HEK293T (cell line): ENCODE measurements around the gene PRKG1.

Experiments used
- BHLHE40 ChIP-seq: fragments of 450-650 bp; IDR thresholded peaks from 2 replicates; pipeline ENCODE4 v1.6.1; 2016; ENCODE audit warnings: mild to moderate bottlenecking, moderate library complexity, borderline replicate concordance
- CTBP1 ChIP-seq: fragments of 450-650 bp; IDR thresholded peaks from 2 replicates; pipeline ENCODE4 v1.6.1; 2016; ENCODE audit warnings: borderline replicate concordance
- ELF4 ChIP-seq: fragments of 450-650 bp; IDR thresholded peaks from 2 replicates; pipeline ENCODE4 v1.6.1; 2017; ENCODE audit warnings: antibody characterized with exemption
- FOXK2 ChIP-seq: fragments of 450-650 bp; IDR thresholded peaks from 2 replicates; pipeline ENCODE4 v1.6.1; 2016; ENCODE audit warnings: mild to moderate bottlenecking
- FOXM1 ChIP-seq: fragments of 450-650 bp; IDR thresholded peaks from 2 replicates; pipeline ENCODE4 v1.6.1; 2017; ENCODE audit warnings: mild to moderate bottlenecking, borderline replicate concordance
- HDGF ChIP-seq: fragments of 450-650 bp; IDR thresholded peaks from 2 replicates; pipeline ENCODE4 v1.6.1; 2017; ENCODE audit warnings: antibody characterized with exemption, borderline replicate concordance
- L3MBTL2 ChIP-seq: fragments of 450-650 bp; conservative IDR thresholded peaks from 2 replicates; pipeline ENCODE4 v1.6.1; 2016; ENCODE audit warnings: mild to moderate bottlenecking
- LEF1 ChIP-seq: fragments of 450-650 bp; IDR thresholded peaks from 2 replicates; pipeline ENCODE4 v1.6.1; 2017; ENCODE audit warnings: mild to moderate bottlenecking, borderline replicate concordance
- NFRKB ChIP-seq: fragments of 450-650 bp; IDR thresholded peaks from 2 replicates; pipeline ENCODE4 v1.6.1; 2016; ENCODE audit warnings: mild to moderate bottlenecking, moderate library complexity
- PKNOX1 ChIP-seq: fragments of 450-650 bp; IDR thresholded peaks from 2 replicates; pipeline ENCODE4 v1.6.1; 2016
- SP1 ChIP-seq: fragments of 450-650 bp; IDR thresholded peaks from 2 replicates; pipeline ENCODE4 v1.6.1; 2017
- SUZ12 ChIP-seq: fragments of 450-650 bp; IDR thresholded peaks from 2 replicates; pipeline ENCODE4 v1.6.1; 2016; ENCODE audit warnings: mild to moderate bottlenecking
- TARDBP ChIP-seq: fragments of 450-650 bp; IDR thresholded peaks from 2 replicates; pipeline ENCODE4 v1.6.1; 2016
- ZNF384 ChIP-seq: fragments of 450-650 bp; IDR thresholded peaks from 2 replicates; pipeline ENCODE4 v1.6.1; 2016

- TF ChIP-seq L3MBTL2 (no peak), ELF4 (no peak), SP1 (no peak), FOXM1 (no peak), PKNOX1 (no peak), TARDBP (no peak), CTBP1 (no peak), HDGF (no peak), ZNF384 (no peak), FOXK2 (no peak), BHLHE40 (no peak), LEF1 (no peak), NFRKB (no peak), SUZ12 (no peak)
Observed at GRCh38 chr10:51617576-51618235, 543.4 kb downstream of the PRKG1 start.
